ENCODE measurements around the gene MAP1LC3B. TPM values are rescaled to one million over a fixed set of nuclear protein-coding genes. Genes with fewer than 3 reads are reported as not detected.
A peak's percentile ranks its signal among the peaks of the same experiment; 100 is the strongest.

MAP1LC3B gene
- total RNA-seq, 4 donors from 2014 or later = 38.0 to 50.6 (median 40.7) TPM

DNA sequence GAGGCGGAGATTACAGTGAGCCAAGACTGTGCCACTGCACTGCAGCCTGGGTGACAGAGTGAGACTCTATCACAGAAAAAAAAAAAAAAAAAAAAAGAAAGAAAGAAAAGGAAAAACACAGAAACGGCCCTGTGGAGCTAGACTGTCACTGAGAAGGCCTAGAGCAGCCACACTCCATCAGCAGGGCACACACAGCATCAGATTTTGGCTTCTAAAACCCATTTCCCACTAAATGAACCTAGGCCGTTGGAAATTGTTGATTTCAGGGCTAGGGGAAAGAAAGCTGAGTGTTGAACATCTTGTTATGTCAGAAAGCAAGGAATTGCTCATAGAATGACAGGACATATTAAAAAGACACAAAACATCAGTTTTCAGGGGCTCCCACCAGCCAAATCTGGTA lies 51.8 kb downstream of the MAP1LC3B start:
- TF ChIP-seq POLR2A (IDR thresholded peaks at IDR 0.05) = no peak
- TF ChIP-seq, protein P1, sequence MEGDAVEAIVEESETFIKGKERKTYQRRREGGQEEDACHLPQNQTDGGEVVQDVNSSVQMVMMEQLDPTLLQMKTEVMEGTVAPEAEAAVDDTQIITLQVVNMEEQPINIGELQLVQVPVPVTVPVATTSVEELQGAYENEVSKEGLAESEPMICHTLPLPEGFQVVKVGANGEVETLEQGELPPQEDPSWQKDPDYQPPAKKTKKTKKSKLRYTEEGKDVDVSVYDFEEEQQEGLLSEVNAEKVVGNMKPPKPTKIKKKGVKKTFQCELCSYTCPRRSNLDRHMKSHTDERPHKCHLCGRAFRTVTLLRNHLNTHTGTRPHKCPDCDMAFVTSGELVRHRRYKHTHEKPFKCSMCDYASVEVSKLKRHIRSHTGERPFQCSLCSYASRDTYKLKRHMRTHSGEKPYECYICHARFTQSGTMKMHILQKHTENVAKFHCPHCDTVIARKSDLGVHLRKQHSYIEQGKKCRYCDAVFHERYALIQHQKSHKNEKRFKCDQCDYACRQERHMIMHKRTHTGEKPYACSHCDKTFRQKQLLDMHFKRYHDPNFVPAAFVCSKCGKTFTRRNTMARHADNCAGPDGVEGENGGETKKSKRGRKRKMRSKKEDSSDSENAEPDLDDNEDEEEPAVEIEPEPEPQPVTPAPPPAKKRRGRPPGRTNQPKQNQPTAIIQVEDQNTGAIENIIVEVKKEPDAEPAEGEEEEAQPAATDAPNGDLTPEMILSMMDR (IDR thresholded peaks at IDR 0.05) = no peak
- no peak for DNase-seq
- H3K4me1 ChIP-seq = no peaks in the 10 kb centered on the region
- H3K9me3 ChIP-seq = no peaks in the 10 kb centered on the region
- H3K4me3 ChIP-seq = no peak overlapping the region
- no peak overlapping the region for H3K27ac ChIP-seq
- peaks cover 0 to 42% (median 0%) of the 10 kb centered on the region in 3 donors for H3K36me3 ChIP-seq
- H3K27me3 ChIP-seq = no peaks in the 10 kb centered on the region

DNA sequence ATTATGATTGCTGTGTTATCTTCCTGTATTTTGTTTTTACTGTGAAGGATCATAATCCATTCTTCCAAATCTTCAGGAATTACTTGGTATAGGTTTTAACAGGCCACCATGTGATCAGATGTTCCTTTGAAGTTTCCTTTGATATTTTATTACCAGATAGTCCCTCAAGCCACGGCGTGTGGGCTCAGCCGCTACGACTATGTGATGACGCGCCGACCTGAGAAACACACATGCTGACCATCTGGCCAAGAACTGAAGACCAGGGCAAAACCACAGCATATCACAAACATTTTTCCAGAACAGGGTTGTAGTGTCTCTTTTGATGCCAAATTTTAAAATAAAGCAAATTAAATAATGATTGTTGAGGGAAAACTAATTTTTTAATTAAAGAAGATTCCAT lies 53.4 kb downstream of the MAP1LC3B start:
- TF ChIP-seq, protein P1 (IDR thresholded peaks at IDR 0.05) = no peak
- no peak for TF ChIP-seq POLR2A (IDR thresholded peaks at IDR 0.05)
- no peaks in the 10 kb centered on the region for H3K27me3 ChIP-seq
- no peak overlapping the region for H3K27ac ChIP-seq
- H3K36me3 ChIP-seq = peaks cover 0 to 51% (median 0%) of the 10 kb centered on the region in 3 donors
- DNase-seq = no peak
- no peaks in the 10 kb centered on the region for H3K4me1 ChIP-seq
- no peak overlapping the region for H3K4me3 ChIP-seq
- H3K9me3 ChIP-seq = no peaks in the 10 kb centered on the region

DNA sequence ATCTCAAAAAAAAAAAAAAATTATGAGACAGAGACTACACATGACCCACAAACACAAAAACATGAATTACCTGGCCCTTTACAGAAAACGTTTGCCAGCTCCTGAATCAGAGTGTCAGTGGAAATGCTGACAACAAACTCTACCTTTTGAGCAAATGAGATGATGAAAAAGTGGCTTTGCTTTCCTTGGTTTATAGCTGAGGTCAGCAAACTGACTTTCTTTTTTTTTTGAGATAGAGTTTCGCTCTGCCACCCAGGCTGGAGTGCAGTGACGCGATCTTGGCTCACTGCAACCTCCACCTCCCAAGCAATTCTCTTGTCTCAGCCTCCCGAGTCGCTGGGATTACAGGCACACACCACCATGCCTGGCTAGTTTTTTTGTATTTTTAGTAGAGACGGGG lies 54.3 kb downstream of the MAP1LC3B start:
- Histone ChIP-seq H3K4me1 (no peaks in the 10 kb centered on the region), H3K36me3 (peaks cover 0 to 54% (median 0%) of the 10 kb centered on the region in 3 donors), H3K27me3 (no peaks in the 10 kb centered on the region), H3K27ac (peak overlapping the region in 2 of 4 donors; percentile 50 to 83), H3K4me3 (no peak overlapping the region), H3K9me3 (no peaks in the 10 kb centered on the region)
- no peak for DNase-seq
- no peak for TF ChIP-seq POLR2A (IDR thresholded peaks at IDR 0.05)
- TF ChIP-seq, protein P1 (IDR thresholded peaks at IDR 0.05) = no peak

DNA sequence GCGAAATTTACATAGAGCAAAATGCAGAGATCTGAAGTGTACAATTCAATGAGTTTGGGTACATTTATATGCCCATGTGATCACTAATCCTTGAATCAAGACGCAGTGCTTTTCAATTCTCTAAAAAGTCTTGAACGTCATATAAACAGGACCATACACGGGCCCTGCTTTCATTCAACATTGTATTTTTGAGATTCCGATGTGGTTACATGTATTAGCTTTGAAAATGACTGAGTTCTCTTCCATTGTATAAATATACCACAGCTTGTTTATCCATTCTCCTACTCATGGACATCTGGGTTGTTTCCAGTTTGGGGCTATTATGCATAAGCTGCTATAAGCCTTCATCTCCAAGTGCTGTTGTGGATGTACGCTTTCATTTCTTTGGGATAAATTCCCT lies 55.2 kb downstream of the MAP1LC3B start:
- no peak for DNase-seq
- Histone ChIP-seq H3K4me1 (no peaks in the 10 kb centered on the region), H3K27me3 (no peaks in the 10 kb centered on the region), H3K36me3 (peaks cover 0 to 55% (median 0%) of the 10 kb centered on the region in 3 donors), H3K4me3 (no peak overlapping the region), H3K9me3 (no peaks in the 10 kb centered on the region), H3K27ac (peak overlapping the region in 2 of 4 donors; percentile 53 to 83)
- TF ChIP-seq, protein P1 (IDR thresholded peaks at IDR 0.05) = no peak

DNA sequence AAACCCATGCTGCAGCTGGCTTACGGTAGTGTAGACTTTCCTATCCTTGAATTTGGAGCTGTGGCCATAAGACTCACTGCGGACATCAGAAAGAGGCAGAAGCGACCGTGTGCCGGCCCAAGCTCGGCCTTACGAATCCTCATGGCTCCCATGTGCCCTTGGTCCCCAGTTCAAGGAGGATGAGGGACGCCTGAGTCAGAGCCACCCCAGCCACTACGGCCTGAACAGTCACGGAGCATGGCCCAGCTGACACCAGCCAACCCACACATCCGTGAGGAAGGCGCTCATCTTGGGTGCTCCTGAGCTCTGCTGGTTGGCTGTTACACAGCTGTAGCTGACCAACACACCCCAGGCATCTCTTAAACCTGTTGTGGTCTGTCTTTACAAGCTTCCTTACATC lies 56.7 kb downstream of the MAP1LC3B start:
- DNase-seq = no peak
- Histone ChIP-seq H3K4me3 (no peak overlapping the region), H3K4me1 (no peaks in the 10 kb centered on the region), H3K9me3 (no peaks in the 10 kb centered on the region), H3K36me3 (peaks cover 0 to 69% (median 0%) of the 10 kb centered on the region in 3 donors), H3K27ac (no peak overlapping the region), H3K27me3 (no peaks in the 10 kb centered on the region)
- no peak for TF ChIP-seq POLR2A (IDR thresholded peaks at IDR 0.05)
- TF ChIP-seq, protein P1 (IDR thresholded peaks at IDR 0.05) = no peak

Measured in Peyer's patch (tissue), 4 donors.